Tibial nerve (tissue), 4 donors: ENCODE measurements around the gene CAMTA1. TPM values are rescaled to one million over a fixed set of nuclear protein-coding genes. Genes with fewer than 3 reads are reported as not detected.

Source experiments
- DNase-seq, 2 donors: peaks; one replicate each; pipeline ENCODE4 v3.0.0-alpha.2; 2019; ENCODE audit warnings: low spot score in 2 of 2
- H3K27ac ChIP-seq, 4 donors: fragments of 200-600 bp; sonication (generic) in 3 of 4; one replicate each; pipeline ENCODE4 v1.5.1; 2017 to 2019; ENCODE audit warnings: mild to moderate bottlenecking in 1 of 4
- H3K27me3 ChIP-seq, 2 donors: fragments of 200-600 bp; sonication (generic) in 1 of 2; one replicate each; pipeline versions ENCODE4 v1.5.1 to v1.6.0; 2017 to 2019
- H3K36me3 ChIP-seq, 3 donors: fragments of 200-600 bp; sonication (generic); one replicate each; pipeline ENCODE4 v1.5.1; 2018 to 2019
- H3K4me1 ChIP-seq, 4 donors: fragments of 200-600 bp; sonication (generic) in 3 of 4; one replicate each; pipeline ENCODE4 v1.5.1; 2017 to 2019
- H3K4me3 ChIP-seq, 4 donors: fragments of 200-600 bp; sonication (generic) in 3 of 4; one replicate each; pipeline ENCODE4 v1.5.1; 2017 to 2019; ENCODE audit warnings: mild to moderate bottlenecking in 1 of 4, moderate library complexity in 1 of 4
- H3K9me3 ChIP-seq, 4 donors: fragments of 200-600 bp; sonication (generic) in 3 of 4; one replicate each; pipeline ENCODE4 v1.5.1; 2017 to 2019
- CTCF ChIP-seq, 5 experiments: fragments of 200-600 bp in 3 of 5; fragments of 450-650 bp in 2 of 5; sonication (generic) in 3 of 5; IDR thresholded peaks; one replicate each; pipeline ENCODE4 v1.5.1; 2016 to 2019; ENCODE audit warnings: antibody characterized with exemption in 5 of 5, mild to moderate bottlenecking in 3 of 5, moderate library complexity in 2 of 5
- EP300 ChIP-seq, 2 donors: sonication (generic); formaldehyde crosslinking; IDR thresholded peaks; one replicate each; pipeline ENCODE4 v1.6.1; 2017; ENCODE audit warnings: antibody characterized with exemption in 2 of 2, mild to moderate bottlenecking in 1 of 2
- POLR2A ChIP-seq, 2 donors: fragments of 450-650 bp; IDR thresholded peaks; one replicate each; pipeline ENCODE4 v1.6.1; 2017; ENCODE audit warnings: antibody characterized with exemption in 2 of 2, mild to moderate bottlenecking in 2 of 2, moderate library complexity in 2 of 2
- WGBS, 2 donors: methylation state at CpG; one replicate each; pipeline ENCODE4 v1.1.5; 2018; 5-methylcytosine and 5-hydroxymethylcytosine counted together
- total RNA-seq, 4 donors: library from RNA; depleted of rRNA; stranded (reverse); fragments of >200 nt; gene quantifications; one replicate each; pipeline ENCODE4 v1.1.0, GENCODE V29; 2016

CAMTA1 gene
- total RNA-seq, 4 donors from 2014 or later = 41.8 to 104 (median 87.2) TPM

- Histone ChIP-seq H3K9me3 (peaks cover 0 to 12% (median 0%) of the 10 kb centered on the region in 4 donors), H3K36me3 (no peaks in the 10 kb centered on the region), H3K27me3 (no peaks in the 10 kb centered on the region), H3K4me1 (peaks cover 0 to 3% (median 0%) of the 10 kb centered on the region in 4 donors), H3K27ac (no peak overlapping the region), H3K4me3 (no peak overlapping the region)
- DNase-seq = no peak
- TF ChIP-seq POLR2A (IDR thresholded peaks at IDR 0.05) (no peak), CTCF (IDR thresholded peaks at IDR 0.05) (no peak), EP300 (IDR thresholded peaks at IDR 0.05) (no peak)
- 88 to 89% methylated on average over 7 to 8 of the region's 8 CpGs for WGBS, 2 donors
Measured at GRCh38 chr1:7113136-7113535, 327.9 kb downstream of the CAMTA1 start.

DNA sequence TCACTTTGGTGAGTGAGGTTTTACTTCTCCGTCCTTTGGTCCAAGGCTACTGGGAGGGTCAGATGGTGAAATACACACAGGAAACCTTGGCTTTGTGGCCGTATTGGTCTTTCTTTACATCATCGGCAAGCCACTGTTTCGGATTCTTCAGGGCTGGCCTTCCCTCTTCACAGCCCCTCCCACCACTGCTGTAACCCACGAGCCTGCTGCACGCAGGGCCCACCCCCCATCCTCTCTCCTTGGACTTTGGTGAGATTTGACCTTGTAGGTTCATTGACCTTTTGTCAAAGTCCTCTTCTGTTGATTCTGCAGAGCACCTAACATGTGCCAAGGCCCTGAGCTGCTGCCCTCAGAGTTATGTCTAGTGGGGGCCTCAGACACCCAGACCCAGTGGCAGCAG is 328.6 kb downstream of the CAMTA1 start:
- Histone ChIP-seq H3K4me3 (no peak overlapping the region), H3K27me3 (no peaks in the 10 kb centered on the region), H3K9me3 (peaks cover 0 to 10% (median 0%) of the 10 kb centered on the region in 4 donors), H3K36me3 (no peaks in the 10 kb centered on the region), H3K4me1 (peaks cover 0 to 3% (median 0%) of the 10 kb centered on the region in 4 donors), H3K27ac (no peak overlapping the region)
- DNase-seq = no peak
- 70 to 71% methylated on average over 6 of the region's 6 CpGs for WGBS, 2 donors
- TF ChIP-seq EP300 (IDR thresholded peaks at IDR 0.05) = no peak
- TF ChIP-seq POLR2A (IDR thresholded peaks at IDR 0.05) = no peak
- no peak for TF ChIP-seq CTCF (IDR thresholded peaks at IDR 0.05)

DNA sequence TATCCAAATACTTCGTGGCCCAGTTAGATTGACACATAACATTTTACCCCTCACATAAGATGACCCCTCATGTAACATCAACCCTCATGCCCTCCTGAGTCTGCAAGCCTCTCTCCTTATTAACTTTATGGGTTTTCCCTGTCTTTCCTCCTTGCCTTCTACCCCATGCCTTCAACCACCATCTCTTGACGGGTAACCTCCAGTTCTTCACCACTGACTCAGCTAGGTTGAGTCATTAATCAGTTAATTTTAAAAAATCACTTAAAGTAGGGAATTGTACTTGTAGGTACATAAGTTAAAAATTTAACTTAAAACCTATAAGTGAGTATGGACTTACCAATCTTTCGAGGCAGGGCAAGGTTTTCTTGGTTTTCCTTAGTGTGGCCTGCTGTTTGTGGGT is 330.7 kb downstream of the CAMTA1 start:
- peaks cover 0 to 9% (median 0%) of the 10 kb centered on the region in 4 donors for H3K9me3 ChIP-seq
- no peak for TF ChIP-seq CTCF (IDR thresholded peaks at IDR 0.05)
- no peak for TF ChIP-seq POLR2A (IDR thresholded peaks at IDR 0.05)
- TF ChIP-seq EP300 (IDR thresholded peaks at IDR 0.05) = no peak

DNA sequence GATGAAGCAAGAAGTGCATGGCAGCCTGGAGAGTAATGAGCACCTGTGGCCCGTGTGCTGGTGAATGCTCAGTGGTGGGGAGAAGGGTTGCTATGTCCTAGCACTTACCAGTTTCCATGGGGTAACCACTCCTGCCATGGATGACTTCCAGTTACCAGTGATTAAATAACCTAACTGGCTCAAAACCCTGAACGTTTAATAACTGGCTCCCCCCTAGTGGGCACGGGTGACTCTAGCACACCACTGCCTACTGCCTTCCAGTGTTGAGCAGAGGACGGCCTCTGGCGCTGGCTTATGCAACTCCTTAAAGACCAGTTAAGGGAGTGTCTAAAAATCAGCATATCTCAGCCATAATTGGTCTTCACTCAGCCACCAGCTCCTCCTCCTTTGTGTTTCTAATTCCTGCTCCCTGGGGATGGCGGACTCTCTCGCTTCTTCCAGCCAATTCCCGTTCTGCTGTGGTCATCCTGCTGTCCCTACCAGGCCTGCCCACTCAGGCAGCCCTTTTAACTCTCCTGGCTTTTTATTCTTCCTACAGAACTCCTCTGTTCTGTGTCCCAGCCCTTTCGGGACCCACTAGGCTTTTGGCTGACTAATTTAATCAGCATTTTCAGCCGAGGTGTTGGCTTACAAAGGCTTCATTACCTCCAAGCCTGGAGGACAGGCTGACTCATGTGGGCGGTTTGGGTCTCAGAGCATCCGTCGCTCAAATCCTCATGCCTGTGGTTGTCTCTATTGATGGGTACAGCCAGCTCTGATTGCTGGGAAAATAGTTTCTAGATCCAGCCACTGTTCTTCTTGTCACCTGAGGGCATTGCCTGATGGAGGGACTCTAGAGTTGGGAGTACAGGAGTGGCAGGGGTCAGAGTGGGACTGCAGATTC is 332.4 kb downstream of the CAMTA1 start:
- 12 to 18% methylated on average over 13 of the region's 13 CpGs for WGBS, 2 donors
- Histone ChIP-seq H3K27me3 (no peaks in the 10 kb centered on the region), H3K27ac (no peak overlapping the region), H3K4me1 (peaks cover 0 to 3% (median 0%) of the 10 kb centered on the region in 4 donors), H3K36me3 (no peaks in the 10 kb centered on the region), H3K9me3 (peaks cover 0 to 9% (median 0%) of the 10 kb centered on the region in 4 donors), H3K4me3 (no peak overlapping the region)
- TF ChIP-seq EP300 (IDR thresholded peaks at IDR 0.05) (no peak), POLR2A (IDR thresholded peaks at IDR 0.05) (no peak), CTCF (IDR thresholded peaks at IDR 0.05) (no peak)
- DNase-seq = peak in 1 of 2 donors; percentile 17

More for the DNA sequence above, 330.7 kb downstream of the CAMTA1 start:
- no peak for DNase-seq
- Histone ChIP-seq H3K36me3 (no peaks in the 10 kb centered on the region), H3K27ac (no peak overlapping the region), H3K4me3 (no peak overlapping the region), H3K27me3 (no peaks in the 10 kb centered on the region), H3K4me1 (peaks cover 0 to 3% (median 0%) of the 10 kb centered on the region in 4 donors)
- 87 to 90% methylated on average over 3 of the region's 3 CpGs for WGBS, 2 donors

- TF ChIP-seq POLR2A (IDR thresholded peaks at IDR 0.05) = no peak
- Histone ChIP-seq H3K9me3 (peaks cover 0 to 9% (median 0%) of the 10 kb centered on the region in 4 donors), H3K36me3 (no peaks in the 10 kb centered on the region), H3K4me1 (peaks cover 0 to 3% (median 0%) of the 10 kb centered on the region in 4 donors), H3K27ac (no peak overlapping the region), H3K4me3 (no peak overlapping the region), H3K27me3 (no peaks in the 10 kb centered on the region)
- no peak for DNase-seq
- 57 to 58% methylated on average over 7 of the region's 7 CpGs for WGBS, 2 donors
Measured at GRCh38 chr1:7119156-7119555, 333.9 kb downstream of the CAMTA1 start.
